Gastroesophageal sphincter (tissue), 3 donors: ENCODE data around the gene CNTLN.

ENCODE experiments used
- CTCF ChIP-seq, 4 experiments: fragments of 200-600 bp in 2 of 4; fragments of 450-650 bp in 2 of 4; sonication (generic) in 1 of 4; IDR thresholded peaks; one replicate each; pipeline ENCODE4 v1.5.1; 2017 to 2019; ENCODE audit warnings: antibody characterized with exemption in 4 of 4, mild to moderate bottlenecking in 2 of 4, moderate library complexity in 2 of 4
- EP300 ChIP-seq: sonication (generic); formaldehyde crosslinking; IDR thresholded peaks from one replicate; pipeline ENCODE4 v1.6.1; 2017; ENCODE audit warnings: antibody characterized with exemption, mild to moderate bottlenecking

- TF ChIP-seq CTCF (IDR thresholded peaks at IDR 0.05) (no peak), EP300 (no peak)
Observed at GRCh38 chr9:17519761-17520160, 384.9 kb downstream of the CNTLN start.
